IMR-90 (cell line): ENCODE measurements around the gene ATP1B2.

Experiments used
- CEBPB ChIP-seq: IDR thresholded peaks from 2 replicates; pipeline ENCODE4 v1.6.1; 2012; ENCODE audit warnings: low read depth, low read length, improper control_type of control experiment
- CTCF ChIP-seq: conservative IDR thresholded peaks from 2 replicates; pipeline ENCODE4 v1.5.1; 2012; ENCODE audit warnings: mild to moderate bottlenecking, low read depth, low read length, improper control_type of control experiment
- MXI1 ChIP-seq: IDR thresholded peaks from 2 replicates; pipeline ENCODE4 v1.6.1; 2012; ENCODE audit warnings: low read depth, mild to moderate bottlenecking, low read length, moderate library complexity, borderline replicate concordance
- POLR2A ChIP-seq: IDR thresholded peaks from 2 replicates; pipeline ENCODE4 v1.6.1; 2012; ENCODE audit warnings: mild to moderate bottlenecking, low read depth, low read length
- RAD21 ChIP-seq: IDR thresholded peaks from 2 replicates; pipeline ENCODE4 v1.6.1; 2012; ENCODE audit warnings: low read length, improper control_type of control experiment
- USF2 ChIP-seq: fragments of 150-350 bp; IDR thresholded peaks from 2 replicates; pipeline ENCODE4 v1.6.1; 2017; ENCODE audit warnings: mild to moderate bottlenecking, antibody characterized with exemption, low read length, low read depth

GRCh38 chr17:7703584-7704479, 53.1 kb downstream of the ATP1B2 start:
- TF ChIP-seq CTCF (no peak), USF2 (no peak), MXI1 (no peak), RAD21 (no peak), POLR2A (no peak), CEBPB (no peak)
